IMR-90 (cell line): ENCODE data around the gene GLYAT. TPM values are rescaled to one million over a fixed set of nuclear protein-coding genes. Genes with fewer than 3 reads are reported as not detected.

Experiments used
- ATAC-seq: fragments of 200-7000 bp; cut with Tn5 transposase; 2 replicates; pipeline ENCODE4 v1.9.1; 2020; ENCODE audit warnings: low read depth, mild to moderate bottlenecking, moderate library complexity
- BruUV-seq: library from RNA; stranded (reverse); fragments of 400-500 nt; replicated peaks from 2 replicates; lab custom pipeline; 2021; lab: Mats Ljungman, UMichigan
- CTCF ChIA-PET: fragments of 300-600 bp; formaldehyde crosslinking; extraction: SDS; loops from one replicate; lab custom pipeline; 2021; ENCODE audit warnings: antibody characterized with exemption; lab: Yijun Ruan, JAX
- POLR2A ChIA-PET: fragments of 300-600 bp; sonication (Branson Sonifier 250); formaldehyde crosslinking; loops from one replicate; lab custom pipeline; 2022; ENCODE audit warnings: antibody characterized with exemption; ENCODE audit not compliant: unreplicated experiment; lab: Charles Lee
- DNase-seq: peaks from one replicate; pipeline ENCODE4 v3.0.0; 2013
- H2AFZ ChIP-seq: replicated peaks from 2 replicates; pipeline ENCODE3; 2013; ENCODE audit warnings: low read length, mild to moderate bottlenecking; ENCODE audit not compliant: poor library complexity
- H2AK5ac ChIP-seq: 2 replicates; pipeline ENCODE4 v1.6.1; 2013; ENCODE audit warnings: low read depth, low read length, inconsistent platforms
- H2AK9ac ChIP-seq: replicated peaks from 2 replicates; pipeline ENCODE3; 2013; ENCODE audit warnings: mild to moderate bottlenecking, low read depth, low read length, moderate library complexity; ENCODE audit not compliant: poor library complexity
- H2BK120ac ChIP-seq: 2 replicates; pipeline ENCODE4 v1.6.1; 2013; ENCODE audit warnings: low read depth, low read length, inconsistent platforms
- H2BK15ac ChIP-seq: 3 replicates; pipeline ENCODE4 v1.6.1; 2013; ENCODE audit warnings: low read depth, low read length, inconsistent platforms
- H2BK20ac ChIP-seq: 2 replicates; pipeline ENCODE4 v1.6.1; 2013; ENCODE audit warnings: low read depth, mild to moderate bottlenecking, inconsistent platforms, low read length, moderate library complexity
- H2BK5ac ChIP-seq: 2 replicates; pipeline ENCODE4 v1.6.1; 2013; ENCODE audit warnings: mild to moderate bottlenecking, low read depth, low read length, inconsistent platforms; ENCODE audit not compliant: poor library complexity, severe bottlenecking
- H3K14ac ChIP-seq: replicated peaks from 2 replicates; pipeline ENCODE4 v1.6.1; 2013; ENCODE audit warnings: low read depth, low read length, inconsistent platforms
- H3K18ac ChIP-seq: 2 replicates; pipeline ENCODE4 v1.6.1; 2013; ENCODE audit warnings: low read depth, low read length, control low read depth
- H3K23ac ChIP-seq: 2 replicates; pipeline ENCODE4 v1.6.1; 2013; ENCODE audit warnings: low read depth, low read length, inconsistent platforms
- H3K27ac ChIP-seq: 2 replicates; pipeline ENCODE4 v1.5.1; 2013; ENCODE audit warnings: mild to moderate bottlenecking, control low read depth, low read length; ENCODE audit not compliant: insufficient read depth
- H3K27me3 ChIP-seq: 2 replicates; pipeline ENCODE4 v1.6.1; 2013; ENCODE audit warnings: low read length; ENCODE audit not compliant: control insufficient read depth, insufficient read depth
- H3K36me3 ChIP-seq: 2 replicates; pipeline ENCODE4 v1.6.1; 2013; ENCODE audit warnings: low read length, mixed read lengths; ENCODE audit not compliant: control insufficient read depth, insufficient read depth
- H3K4ac ChIP-seq: 2 replicates; pipeline ENCODE4 v1.6.1; 2013; ENCODE audit warnings: low read depth, low read length, inconsistent platforms
- H3K4me1 ChIP-seq: 2 replicates; pipeline ENCODE4 v1.6.1; 2013; ENCODE audit warnings: low read length, mixed read lengths; ENCODE audit not compliant: control insufficient read depth, insufficient read depth
- H3K4me2 ChIP-seq: 2 replicates; pipeline ENCODE4 v1.6.1; 2013; ENCODE audit warnings: low read depth, mild to moderate bottlenecking, control low read depth, low read length, moderate library complexity
- H3K4me3 ChIP-seq: 2 replicates; pipeline ENCODE4 v1.5.1; 2013; ENCODE audit warnings: low read depth, mild to moderate bottlenecking, control low read depth, low read length, moderate library complexity; ENCODE audit not compliant: insufficient read depth
- H3K56ac ChIP-seq: 2 replicates; pipeline ENCODE4 v1.6.1; 2013; ENCODE audit warnings: low read length, inconsistent platforms; ENCODE audit not compliant: insufficient read depth; ENCODE audit errors: extremely low read depth
- H3K79me1 ChIP-seq, 2 experiments: 2 replicates each; pipeline ENCODE4 v1.6.1; 2013; ENCODE audit warnings: low read length in 2 of 2, inconsistent platforms in 1 of 2, low read depth in 1 of 2
- H3K9ac ChIP-seq: 2 replicates; pipeline ENCODE4 v1.6.1; 2013; ENCODE audit warnings: low read depth, low read length, control low read depth
- H3K9me1 ChIP-seq: 2 replicates; pipeline ENCODE4 v1.6.1; 2013; ENCODE audit warnings: low read length, inconsistent platforms; ENCODE audit not compliant: insufficient read depth
- H3K9me3 ChIP-seq: 2 replicates; pipeline ENCODE4 v1.6.1; 2013; ENCODE audit warnings: low read length; ENCODE audit not compliant: control insufficient read depth, insufficient read depth
- H4K20me1 ChIP-seq: 2 replicates; pipeline ENCODE4 v1.6.1; 2013; ENCODE audit warnings: low read length, inconsistent platforms; ENCODE audit not compliant: insufficient read depth
- H4K5ac ChIP-seq: 2 replicates; pipeline ENCODE4 v1.6.1; 2013; ENCODE audit warnings: mild to moderate bottlenecking, low read depth, low read length, control low read depth
- H4K8ac ChIP-seq, 2 experiments: 2 replicates each; pipeline ENCODE4 v1.6.1; 2013; ENCODE audit warnings: low read depth in 2 of 2, low read length in 2 of 2, control low read depth in 1 of 2, inconsistent platforms in 1 of 2
- H4K91ac ChIP-seq: 2 replicates; pipeline ENCODE4 v1.6.1; 2013; ENCODE audit warnings: low read depth, low read length, inconsistent platforms; ENCODE audit not compliant: insufficient read depth
- CEBPB ChIP-seq: IDR thresholded peaks from 2 replicates; pipeline ENCODE4 v1.6.1; 2012; ENCODE audit warnings: low read depth, low read length, improper control_type of control experiment
- MAFK ChIP-seq: IDR thresholded peaks from 2 replicates; pipeline ENCODE4 v1.6.1; 2012; ENCODE audit warnings: low read depth, low read length, improper control_type of control experiment
- MAZ ChIP-seq: IDR thresholded peaks from 2 replicates; pipeline ENCODE4 v1.6.1; 2012; ENCODE audit warnings: low read depth, mild to moderate bottlenecking, low read length, improper control_type of control experiment, moderate library complexity, borderline replicate concordance
- RAD21 ChIP-seq: IDR thresholded peaks from 2 replicates; pipeline ENCODE4 v1.6.1; 2012; ENCODE audit warnings: low read length, improper control_type of control experiment
- RFX5 ChIP-seq: IDR thresholded peaks from 2 replicates; pipeline ENCODE4 v1.8.0; 2012; ENCODE audit warnings: low read depth, mild to moderate bottlenecking, low read length, moderate library complexity
- SMC3 ChIP-seq: fragments of 150-350 bp; IDR thresholded peaks from 2 replicates; pipeline ENCODE4 v1.6.1; 2016; ENCODE audit warnings: low read depth, mild to moderate bottlenecking, antibody characterized with exemption, low read length, moderate library complexity
- WGBS, 2 experiments: methylation state at CpG; one replicate each; pipeline versions ENCODE4 v1.1.5 to v1.1.7; 2013; ENCODE audit warnings: missing lambda C conversion rate in 2 of 2; ENCODE audit not compliant: insufficient read length in 1 of 2; ENCODE audit errors: extremely low coverage in 2 of 2; 5-methylcytosine and 5-hydroxymethylcytosine counted together
- dilution Hi-C: fragments of 300-500 bp; cut with HindIII; formaldehyde crosslinking; loops from one replicate; pipeline ENCODE4 v1.14.3; 2018; ENCODE audit warnings: low sequenced_read_pairs; ENCODE audit not compliant: unreplicated experiment
- in situ Hi-C: fragments of 300-500 bp; cut with MboI; formaldehyde crosslinking; loops from 3 replicates; pipeline ENCODE4 v1.14.3; 2019; ENCODE audit warnings: low sequenced_read_pairs, inconsistent platforms, mixed read lengths
- intact Hi-C: fragments of 100-400 bp; cut with micrococcal nuclease; formaldehyde crosslinking; loops from 2 replicates; pipeline ENCODE4 v1.10.0; 2022
- polyA plus RNA-seq, 3 experiments: library from polyadenylated mRNA; depleted of rRNA; stranded (reverse); fragments of >200 nt; gene quantifications; 2 replicates each; pipeline ENCODE4 v1.2.3, GENCODE V29; 2012; ENCODE audit warnings: low replicate concordance in 1 of 3
- total RNA-seq: library from RNA; depleted of rRNA; stranded (reverse); fragments of >200 nt; gene quantifications from 2 replicates; pipeline ENCODE4 v1.2.3, GENCODE V29; 2012
- TF ChIP-seq, protein P1 (sequence below): fragments of 150-350 bp; IDR thresholded peaks from 2 replicates; pipeline ENCODE4 v1.6.1; 2017; ENCODE audit warnings: mild to moderate bottlenecking, antibody characterized with exemption, low read length, low read depth

GLYAT gene
- total and polyA plus RNA-seq, 2 of the 4 experiments (the other 2 are of a cell fraction): not detected

DNA sequence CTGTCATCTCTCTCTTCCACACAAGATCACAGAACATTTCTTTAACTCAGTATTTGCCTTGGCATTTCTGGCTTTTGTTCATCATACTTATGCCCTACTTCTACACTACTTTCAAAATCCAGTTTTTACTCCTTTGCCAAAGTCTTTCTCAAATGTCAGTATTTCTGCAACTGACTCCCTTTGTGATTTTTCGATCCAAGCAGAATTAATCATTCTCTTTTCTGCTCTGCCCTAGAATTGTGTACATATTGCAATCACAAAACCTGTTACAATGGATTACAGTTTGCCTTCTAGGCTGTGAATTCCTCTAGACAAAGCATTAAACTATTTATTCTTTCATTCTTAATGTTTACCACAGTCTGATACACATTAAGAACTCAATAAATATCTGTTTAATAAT is 33.3 kb upstream of the GLYAT start:
- intact Hi-C loops (no loop called here), in situ Hi-C loops (no loop called here), dilution Hi-C loops (no loop called here)
- H4K8ac ChIP-seq: no peak overlapping the region
- H3K4me1 ChIP-seq: no peaks in the 10 kb centered on the region
- H3K23ac ChIP-seq: no peak overlapping the region
- no peak overlapping the region for H3K9ac ChIP-seq
- no peak overlapping the region for H4K91ac ChIP-seq
- CTCF ChIA-PET: no interaction called here
- TF ChIP-seq MAFK: no peak
- TF ChIP-seq, protein P1, sequence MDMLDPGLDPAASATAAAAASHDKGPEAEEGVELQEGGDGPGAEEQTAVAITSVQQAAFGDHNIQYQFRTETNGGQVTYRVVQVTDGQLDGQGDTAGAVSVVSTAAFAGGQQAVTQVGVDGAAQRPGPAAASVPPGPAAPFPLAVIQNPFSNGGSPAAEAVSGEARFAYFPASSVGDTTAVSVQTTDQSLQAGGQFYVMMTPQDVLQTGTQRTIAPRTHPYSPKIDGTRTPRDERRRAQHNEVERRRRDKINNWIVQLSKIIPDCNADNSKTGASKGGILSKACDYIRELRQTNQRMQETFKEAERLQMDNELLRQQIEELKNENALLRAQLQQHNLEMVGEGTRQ: no peak
- no peak for TF ChIP-seq SMC3
- TF ChIP-seq MAZ: no peak
- TF ChIP-seq CEBPB: no peak
- no peak for TF ChIP-seq RAD21
- TF ChIP-seq RFX5: no peak
- H2AK9ac ChIP-seq: no peak overlapping the region
- no peak overlapping the region for H4K5ac ChIP-seq
- H3K79me1 ChIP-seq: no peaks in the 10 kb centered on the region
- no CpG with 5 or more reads among the region's 1 CpG for WGBS, 2 experiments
- H3K14ac ChIP-seq: no peak overlapping the region
- H3K36me3 ChIP-seq: no peaks in the 10 kb centered on the region
- H2BK15ac ChIP-seq: no peak overlapping the region
- H2BK20ac ChIP-seq: no peak overlapping the region
- no peak overlapping the region for H3K4ac ChIP-seq
- H3K4me3 ChIP-seq: no peak overlapping the region
- H3K18ac ChIP-seq: no peak overlapping the region
- no peaks in the 10 kb centered on the region for H3K9me3 ChIP-seq
- no peak overlapping the region for H3K27ac ChIP-seq
- H3K56ac ChIP-seq: no peak overlapping the region
- no peak overlapping the region for H2AK5ac ChIP-seq
- no peaks in the 10 kb centered on the region for H4K20me1 ChIP-seq
- no TSS peak for BruUV-seq
- no peak overlapping the region for H2BK5ac ChIP-seq
- H3K9me1 ChIP-seq: no peaks in the 10 kb centered on the region
- no peak overlapping the region for H2AFZ ChIP-seq
- POLR2A ChIA-PET: no interaction called here
- DNase-seq (no peak), ATAC-seq (no peak)
- no peak overlapping the region for H2BK120ac ChIP-seq
- H3K4me2 ChIP-seq: no peak overlapping the region
- H3K27me3 ChIP-seq: no peaks in the 10 kb centered on the region
